ENCODE results near the gene AFF3.

Gene AFF3

GRCh38 chr2:99836690-99837605 lies 305.4 kb downstream of the AFF3 start:
- in situ Hi-C loops (cut with HindIII; ENCODE audit: low sequenced_read_pairs), result no loop called here

- in situ Hi-C loops (cut with HindIII; ENCODE audit: low sequenced_read_pairs), result no loop called here
These were observed 308.0 kb downstream of the AFF3 start for GRCh38 chr2:99834426-99834825.

- in situ Hi-C loops (cut with HindIII; ENCODE audit: low sequenced_read_pairs), result no loop called here
These were observed 308.7 kb downstream of the AFF3 start for GRCh38 chr2:99833586-99834201.

- in situ Hi-C loops (cut with HindIII; ENCODE audit: low sequenced_read_pairs), result no loop called here
These were observed 309.5 kb downstream of the AFF3 start for GRCh38 chr2:99832926-99833325.

GRCh38 chr2:99831772-99832171 lies 310.6 kb downstream of the AFF3 start:
- in situ Hi-C loops (cut with HindIII; ENCODE audit: low sequenced_read_pairs), result no loop called here

- in situ Hi-C loops (cut with HindIII; ENCODE audit: low sequenced_read_pairs), result no loop called here
These were observed 314.9 kb downstream of the AFF3 start for GRCh38 chr2:99827296-99827999.

- in situ Hi-C loops (cut with HindIII; ENCODE audit: low sequenced_read_pairs), result no loop called here
These were observed 316.8 kb downstream of the AFF3 start for GRCh38 chr2:99825630-99826029.

- in situ Hi-C loops (cut with HindIII; ENCODE audit: low sequenced_read_pairs), result no loop called here
These were observed 317.6 kb downstream of the AFF3 start for GRCh38 chr2:99824758-99825157.

GRCh38 chr2:99822474-99823207 lies 319.7 kb downstream of the AFF3 start:
- in situ Hi-C loops (cut with HindIII; ENCODE audit: low sequenced_read_pairs), result no loop called here

GRCh38 chr2:99821984-99822383 lies 320.4 kb downstream of the AFF3 start:
- in situ Hi-C loops (cut with HindIII; ENCODE audit: low sequenced_read_pairs), result no loop called here

GRCh38 chr2:99821572-99821971 lies 320.8 kb downstream of the AFF3 start:
- in situ Hi-C loops (cut with HindIII; ENCODE audit: low sequenced_read_pairs), result no loop called here

GRCh38 chr2:99821039-99821438 lies 321.4 kb downstream of the AFF3 start:
- in situ Hi-C loops (cut with HindIII; ENCODE audit: low sequenced_read_pairs), result no loop called here

- in situ Hi-C loops (cut with HindIII; ENCODE audit: low sequenced_read_pairs), result no loop called here
These were observed 322.6 kb downstream of the AFF3 start for GRCh38 chr2:99819766-99820165.

- in situ Hi-C loops (cut with HindIII; ENCODE audit: low sequenced_read_pairs), result no loop called here
These were observed 323.5 kb downstream of the AFF3 start for GRCh38 chr2:99818842-99819241.

- in situ Hi-C loops (cut with HindIII; ENCODE audit: low sequenced_read_pairs), result no loop called here
These were observed 325.5 kb downstream of the AFF3 start for GRCh38 chr2:99816908-99817307.

GRCh38 chr2:99812426-99812825 lies 330.0 kb downstream of the AFF3 start:
- in situ Hi-C loops (cut with HindIII; ENCODE audit: low sequenced_read_pairs), result no loop called here

- in situ Hi-C loops (cut with HindIII; ENCODE audit: low sequenced_read_pairs), result no loop called here
These were observed 330.8 kb downstream of the AFF3 start for GRCh38 chr2:99811544-99811943.

- in situ Hi-C loops (cut with HindIII; ENCODE audit: low sequenced_read_pairs), result no loop called here
These were observed 332.2 kb downstream of the AFF3 start for GRCh38 chr2:99810225-99810624.

- in situ Hi-C loops (cut with HindIII; ENCODE audit: low sequenced_read_pairs), result no loop called here
These were observed 333.0 kb downstream of the AFF3 start for GRCh38 chr2:99809259-99809900.

GRCh38 chr2:99808361-99809200 lies 333.8 kb downstream of the AFF3 start:
- in situ Hi-C loops (cut with HindIII; ENCODE audit: low sequenced_read_pairs), result no loop called here
